ENCODE results near the gene ATG2A.

DNA sequence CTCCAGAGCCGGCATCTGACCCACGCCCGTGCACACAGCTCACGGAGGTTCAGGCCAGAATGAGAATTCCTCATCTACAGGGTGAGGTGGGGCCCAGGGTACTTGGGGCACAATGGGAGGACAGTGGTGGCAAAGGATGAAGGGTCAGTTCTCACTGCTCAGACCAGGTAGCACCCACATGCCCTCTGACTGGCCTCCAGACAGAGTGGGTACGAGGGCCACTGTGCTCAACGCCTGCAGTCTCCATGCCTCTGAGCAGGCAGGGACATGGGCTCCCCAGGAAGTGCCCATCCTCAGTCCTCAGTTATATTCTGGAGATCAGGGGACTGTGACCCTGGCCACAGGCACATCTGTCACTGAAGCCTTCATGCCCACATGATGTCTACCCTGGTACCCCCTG, 59.5 kb downstream of the ATG2A start:
- TF ChIP-seq, protein P1, sequence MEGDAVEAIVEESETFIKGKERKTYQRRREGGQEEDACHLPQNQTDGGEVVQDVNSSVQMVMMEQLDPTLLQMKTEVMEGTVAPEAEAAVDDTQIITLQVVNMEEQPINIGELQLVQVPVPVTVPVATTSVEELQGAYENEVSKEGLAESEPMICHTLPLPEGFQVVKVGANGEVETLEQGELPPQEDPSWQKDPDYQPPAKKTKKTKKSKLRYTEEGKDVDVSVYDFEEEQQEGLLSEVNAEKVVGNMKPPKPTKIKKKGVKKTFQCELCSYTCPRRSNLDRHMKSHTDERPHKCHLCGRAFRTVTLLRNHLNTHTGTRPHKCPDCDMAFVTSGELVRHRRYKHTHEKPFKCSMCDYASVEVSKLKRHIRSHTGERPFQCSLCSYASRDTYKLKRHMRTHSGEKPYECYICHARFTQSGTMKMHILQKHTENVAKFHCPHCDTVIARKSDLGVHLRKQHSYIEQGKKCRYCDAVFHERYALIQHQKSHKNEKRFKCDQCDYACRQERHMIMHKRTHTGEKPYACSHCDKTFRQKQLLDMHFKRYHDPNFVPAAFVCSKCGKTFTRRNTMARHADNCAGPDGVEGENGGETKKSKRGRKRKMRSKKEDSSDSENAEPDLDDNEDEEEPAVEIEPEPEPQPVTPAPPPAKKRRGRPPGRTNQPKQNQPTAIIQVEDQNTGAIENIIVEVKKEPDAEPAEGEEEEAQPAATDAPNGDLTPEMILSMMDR (IDR thresholded peaks at IDR 0.05), result no peak
- TF ChIP-seq POLR2A (IDR thresholded peaks at IDR 0.05), result no peak
